ENCODE data around the gene UNK. TPM values are rescaled to one million over a fixed set of nuclear protein-coding genes. Genes with fewer than 3 reads are reported as not detected.

UNK gene
- total RNA-seq, 3 donors from 2014 or later = 24.5 to 27.5 (median 25.7) TPM

DNA sequence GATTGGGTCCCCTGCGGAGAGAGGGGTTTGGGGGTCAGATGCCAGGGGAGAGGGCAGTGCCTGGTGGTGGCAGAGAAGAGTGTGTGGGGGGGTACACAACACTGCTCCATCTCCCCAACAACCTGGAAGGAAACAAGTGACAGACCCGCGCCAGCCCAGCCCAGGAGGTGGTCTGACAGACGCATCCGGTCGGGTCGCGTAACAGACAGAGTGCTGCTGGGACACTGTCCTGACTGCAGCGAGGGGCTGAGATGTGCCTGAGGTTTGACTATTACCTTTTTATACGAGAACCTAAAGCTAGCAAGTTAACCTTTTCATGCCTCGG, 43.4 kb downstream of the UNK start:
- DNase-seq = no peak
- TF ChIP-seq, protein P1, sequence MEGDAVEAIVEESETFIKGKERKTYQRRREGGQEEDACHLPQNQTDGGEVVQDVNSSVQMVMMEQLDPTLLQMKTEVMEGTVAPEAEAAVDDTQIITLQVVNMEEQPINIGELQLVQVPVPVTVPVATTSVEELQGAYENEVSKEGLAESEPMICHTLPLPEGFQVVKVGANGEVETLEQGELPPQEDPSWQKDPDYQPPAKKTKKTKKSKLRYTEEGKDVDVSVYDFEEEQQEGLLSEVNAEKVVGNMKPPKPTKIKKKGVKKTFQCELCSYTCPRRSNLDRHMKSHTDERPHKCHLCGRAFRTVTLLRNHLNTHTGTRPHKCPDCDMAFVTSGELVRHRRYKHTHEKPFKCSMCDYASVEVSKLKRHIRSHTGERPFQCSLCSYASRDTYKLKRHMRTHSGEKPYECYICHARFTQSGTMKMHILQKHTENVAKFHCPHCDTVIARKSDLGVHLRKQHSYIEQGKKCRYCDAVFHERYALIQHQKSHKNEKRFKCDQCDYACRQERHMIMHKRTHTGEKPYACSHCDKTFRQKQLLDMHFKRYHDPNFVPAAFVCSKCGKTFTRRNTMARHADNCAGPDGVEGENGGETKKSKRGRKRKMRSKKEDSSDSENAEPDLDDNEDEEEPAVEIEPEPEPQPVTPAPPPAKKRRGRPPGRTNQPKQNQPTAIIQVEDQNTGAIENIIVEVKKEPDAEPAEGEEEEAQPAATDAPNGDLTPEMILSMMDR (IDR thresholded peaks at IDR 0.05) = no peak
- no peaks in the 10 kb centered on the region for H3K9me3 ChIP-seq
- no peaks in the 10 kb centered on the region for H3K36me3 ChIP-seq (ENCODE audit: low read depth)
- no peak for ATAC-seq
- peaks cover 12% of the 10 kb centered on the region for H3K4me1 ChIP-seq (ENCODE audit: low read depth)
- intact Hi-C loops (cut with DNase I, micrococcal nuclease) = no loop called here
- H3K4me3 ChIP-seq = no peak overlapping the region

DNA sequence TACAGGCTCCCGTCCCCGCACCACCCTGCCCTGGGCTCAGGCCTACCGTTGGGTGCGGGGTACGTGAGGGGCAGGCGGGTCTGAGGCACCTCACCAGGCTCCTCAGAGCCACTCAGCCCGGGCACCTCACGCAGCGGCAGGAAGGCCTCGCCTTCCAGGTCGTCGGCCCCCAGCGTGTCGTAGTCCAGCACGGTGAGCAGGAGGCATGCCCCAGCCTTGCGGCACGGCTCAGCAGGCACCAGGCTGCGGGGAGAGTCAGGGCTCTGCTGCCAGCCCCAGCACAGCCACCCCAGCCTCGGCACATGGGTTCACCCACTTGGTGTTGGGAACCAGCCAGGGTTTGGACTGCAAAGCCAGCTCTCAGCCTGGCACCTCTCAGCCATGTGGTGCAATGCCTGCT, 44.1 kb downstream of the UNK start:
- no peak for DNase-seq
- ATAC-seq = no peak
- TF ChIP-seq, protein P1 (IDR thresholded peaks at IDR 0.05) = no peak
- intact Hi-C loops (cut with DNase I, micrococcal nuclease) = no loop called here
- no peak overlapping the region for H3K4me3 ChIP-seq
- no peaks in the 10 kb centered on the region for H3K9me3 ChIP-seq
- no peaks in the 10 kb centered on the region for H3K36me3 ChIP-seq (ENCODE audit: low read depth)
- H3K4me1 ChIP-seq (ENCODE audit: low read depth) = peaks cover 12% of the 10 kb centered on the region

DNA sequence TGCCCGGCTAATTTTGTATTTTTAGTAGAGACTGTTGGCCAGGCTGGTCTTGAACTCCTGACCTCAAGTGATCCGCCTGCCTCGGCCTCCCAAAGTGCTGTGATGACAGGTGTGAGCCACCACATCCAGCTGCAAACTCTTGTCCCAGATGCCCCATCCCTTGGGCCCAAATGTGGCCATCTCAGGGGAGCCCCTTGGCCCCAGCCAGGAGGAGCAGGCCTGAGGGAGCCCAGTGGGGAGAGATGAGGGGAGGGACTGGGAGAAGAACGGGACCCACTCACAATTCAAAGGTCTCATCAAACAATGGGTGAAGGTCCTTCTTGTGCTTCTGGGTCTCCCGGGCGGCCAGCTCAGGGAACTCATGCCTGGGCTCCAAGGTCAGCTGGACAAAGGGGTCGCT, 45.1 kb downstream of the UNK start:
- ATAC-seq = no peak
- no peak for DNase-seq
- Histone ChIP-seq H3K9me3 (no peaks in the 10 kb centered on the region), H3K4me1 (ENCODE audit: low read depth) (peaks cover 12% of the 10 kb centered on the region), H3K36me3 (ENCODE audit: low read depth) (no peaks in the 10 kb centered on the region), H3K4me3 (no peak overlapping the region)
- intact Hi-C loops (cut with DNase I, micrococcal nuclease) = no loop called here
- TF ChIP-seq, protein P1 (IDR thresholded peaks at IDR 0.05) = no peak

DNA sequence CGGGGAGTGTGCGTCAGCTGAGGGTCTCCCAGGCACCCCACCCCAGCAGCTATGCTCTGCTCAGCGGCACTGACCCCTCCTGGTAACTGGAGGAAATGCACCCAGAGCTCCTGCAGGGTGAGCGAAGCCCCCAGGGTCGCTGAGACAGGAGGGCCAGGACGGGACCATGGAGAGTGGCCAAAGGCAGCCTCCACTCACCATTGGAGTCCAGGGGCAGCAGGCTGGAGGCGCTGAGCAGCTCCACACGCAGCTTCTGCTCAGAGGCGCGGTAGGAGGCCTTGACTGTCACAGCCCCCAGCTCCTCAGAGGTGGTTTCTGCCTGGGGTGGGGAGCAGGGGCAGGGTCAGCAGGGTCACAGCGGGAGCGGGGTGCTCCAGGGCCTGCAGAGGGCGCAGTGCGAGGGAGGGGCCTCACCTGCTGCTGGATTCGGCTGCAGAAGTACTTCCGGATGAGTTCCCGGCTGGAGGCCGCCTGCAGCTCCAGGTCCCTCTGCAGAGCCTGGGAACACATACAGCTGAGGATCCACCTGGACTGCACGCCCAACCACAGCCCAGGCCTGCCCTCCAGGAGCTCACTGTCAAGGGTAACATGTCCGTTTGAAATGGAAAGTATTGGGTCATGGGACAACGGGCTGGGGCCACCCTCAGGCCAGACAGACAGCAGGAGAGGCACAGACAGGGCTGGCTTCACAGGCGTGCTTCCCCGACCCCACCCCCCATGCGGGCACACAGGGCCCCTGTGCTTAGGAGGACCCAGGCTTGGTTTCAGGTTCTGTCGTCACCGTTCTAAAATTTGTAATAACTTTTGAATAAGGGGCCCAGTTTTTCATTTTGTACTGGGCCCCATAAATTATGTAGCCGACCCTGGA, 45.8 kb downstream of the UNK start:
- Histone ChIP-seq H3K4me1 (ENCODE audit: low read depth) (peaks cover 12% of the 10 kb centered on the region), H3K4me3 (no peak overlapping the region), H3K9me3 (no peaks in the 10 kb centered on the region), H3K36me3 (ENCODE audit: low read depth) (no peaks in the 10 kb centered on the region)
- TF ChIP-seq, protein P1 (IDR thresholded peaks at IDR 0.05) = peak; percentile 22
- intact Hi-C loops (cut with DNase I, micrococcal nuclease) = no loop called here
- ATAC-seq (peak; percentile 78), DNase-seq (peak; percentile 62 to 83 (median 75))

DNA sequence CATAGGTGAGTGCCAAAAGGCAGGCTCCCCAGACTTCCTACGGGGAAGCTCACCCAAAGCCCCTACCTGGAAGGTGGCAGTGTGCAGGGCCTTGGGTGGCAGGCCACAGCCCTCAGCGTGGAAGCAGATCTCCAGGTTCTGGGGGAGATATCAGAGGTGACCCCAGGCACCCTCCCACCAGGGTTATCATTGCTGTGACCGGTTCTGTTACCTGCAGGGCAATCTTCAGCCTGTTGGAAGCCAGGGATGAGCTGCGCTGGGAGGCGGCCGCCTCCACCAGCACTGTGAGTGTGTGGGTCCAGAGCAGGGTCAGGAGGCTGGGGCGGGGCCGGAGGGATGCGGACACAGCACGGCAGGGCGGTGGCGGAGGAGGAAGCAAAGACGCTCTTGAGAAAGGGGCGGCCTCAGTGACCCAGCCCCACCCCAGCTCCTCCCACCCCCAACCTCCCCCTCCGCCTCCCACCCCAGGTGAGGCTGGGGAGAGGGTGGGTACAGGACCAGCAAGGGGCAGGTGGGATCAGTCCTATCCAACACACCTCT, 46.5 kb downstream of the UNK start:
- no peaks in the 10 kb centered on the region for H3K36me3 ChIP-seq (ENCODE audit: low read depth)
- intact Hi-C loops (cut with DNase I, micrococcal nuclease) = no loop called here
- peaks cover 12% of the 10 kb centered on the region for H3K4me1 ChIP-seq (ENCODE audit: low read depth)
- ATAC-seq = peak; percentile 63
- DNase-seq = peak in 2 of 3 donors; percentile 73 to 76
- H3K9me3 ChIP-seq = no peaks in the 10 kb centered on the region
- H3K4me3 ChIP-seq = no peak overlapping the region
- TF ChIP-seq, protein P1 (IDR thresholded peaks at IDR 0.05) = no peak

Measured in mucosa of descending colon (tissue), 3 donors.